ENCODE results near the gene VCL. TPM values are rescaled to one million over a fixed set of nuclear protein-coding genes. Genes with fewer than 3 reads are reported as not detected.
"Not testable (repeated sequence)": the region's sequence is repeated elsewhere in the genome, so short reads cannot be mapped to it uniquely, and the experiment has no call there.

Gene VCL
- total and polyA plus RNA-seq, 4 donors = 31.6 to 499 (median 229) TPM

GRCh38 chr10:74011017-74011416 lies 13.1 kb downstream of the VCL start:
- no peaks in the 10 kb centered on the region for H3K9me3 ChIP-seq (ENCODE audit: control insufficient read depth, low read length)
- intact Hi-C loops (cut with DNase I) = loop anchor here in 1 of 2 donors (5.0 kb wide), 1 partner anchor 71 kb away; no protein-coding TSS in a partner anchor
- no peak overlapping the region for H3K4me3 ChIP-seq (ENCODE audit: low read length in 2 of 2)
- no peak for ATAC-seq (ENCODE audit: low FRiP score)
- no peaks in the 10 kb centered on the region for H3K27me3 ChIP-seq (ENCODE audit: control insufficient read depth in 1 of 2, insufficient read depth in 2 of 2, low read length in 1 of 2)
- H3K36me3 ChIP-seq (ENCODE audit: control insufficient read depth in 1 of 2, insufficient read depth in 2 of 2, low read length in 1 of 2) = peaks cover 0 to 2% of the 10 kb centered on the region in 2 donors
- DNase-seq = no peak
- H3K4me1 ChIP-seq (ENCODE audit: control insufficient read depth in 1 of 2, insufficient read depth in 2 of 2, low read length in 2 of 2) = peaks cover 3% of the 10 kb centered on the region in 2 donors
- 49 to 58% methylated on average over 6 of the region's 6 CpGs for WGBS, 2 donors
- H3K27ac ChIP-seq (ENCODE audit: low read depth in 1 of 2, low read length in 2 of 2) = peak overlapping the region; percentile 33 to 43

GRCh38 chr10:74011770-74012169 lies 13.9 kb downstream of the VCL start:
- Histone ChIP-seq H3K36me3 (ENCODE audit: control insufficient read depth in 1 of 2, insufficient read depth in 2 of 2, low read length in 1 of 2) (peaks cover 0 to 2% of the 10 kb centered on the region in 2 donors), H3K9me3 (ENCODE audit: control insufficient read depth, low read length) (no peaks in the 10 kb centered on the region), H3K4me3 (ENCODE audit: low read length in 2 of 2) (peak overlapping the region in 1 of 2 donors; percentile 18), H3K27me3 (ENCODE audit: control insufficient read depth in 1 of 2, insufficient read depth in 2 of 2, low read length in 1 of 2) (no peaks in the 10 kb centered on the region), H3K4me1 (ENCODE audit: control insufficient read depth in 1 of 2, insufficient read depth in 2 of 2, low read length in 2 of 2) (peaks cover 3 to 5% of the 10 kb centered on the region in 2 donors), H3K27ac (ENCODE audit: low read depth in 1 of 2, low read length in 2 of 2) (no peak overlapping the region)
- DNase-seq (no peak), ATAC-seq (ENCODE audit: low FRiP score) (peak; percentile 62)
- intact Hi-C loops (cut with DNase I) = loop anchor here in 1 of 2 donors (5.0 kb wide), 1 partner anchor 71 kb away; no protein-coding TSS in a partner anchor
- WGBS, 2 donors = 0 to 4% methylated on average over 1 of the region's 1 CpG

- Histone ChIP-seq H3K27ac (ENCODE audit: low read depth in 1 of 2, low read length in 2 of 2) (no peak overlapping the region), H3K4me1 (ENCODE audit: control insufficient read depth in 1 of 2, insufficient read depth in 2 of 2, low read length in 2 of 2) (peaks cover 3 to 5% of the 10 kb centered on the region in 2 donors)
These were observed 14.6 kb downstream of the VCL start for GRCh38 chr10:74012480-74012879.

GRCh38 chr10:74013004-74013403 lies 15.1 kb downstream of the VCL start:
- 5 to 11% methylated on average over 1 of the region's 1 CpG for WGBS, 2 donors
- H3K27ac ChIP-seq (ENCODE audit: low read depth in 1 of 2, low read length in 2 of 2) = no peak overlapping the region
- no peaks in the 10 kb centered on the region for H3K27me3 ChIP-seq (ENCODE audit: control insufficient read depth in 1 of 2, insufficient read depth in 2 of 2, low read length in 1 of 2)
- no peak for ATAC-seq (ENCODE audit: low FRiP score)
- H3K36me3 ChIP-seq (ENCODE audit: control insufficient read depth in 1 of 2, insufficient read depth in 2 of 2, low read length in 1 of 2) = no peaks in the 10 kb centered on the region
- peaks cover 3 to 5% of the 10 kb centered on the region in 2 donors for H3K4me1 ChIP-seq (ENCODE audit: control insufficient read depth in 1 of 2, insufficient read depth in 2 of 2, low read length in 2 of 2)
- H3K4me3 ChIP-seq (ENCODE audit: low read length in 2 of 2) = no peak overlapping the region
- intact Hi-C loops (cut with DNase I) = loop anchor here in 1 of 2 donors (5.0 kb wide), 1 partner anchor 69 kb away; no protein-coding TSS in a partner anchor
- no peaks in the 10 kb centered on the region for H3K9me3 ChIP-seq (ENCODE audit: control insufficient read depth, low read length)
- DNase-seq = no peak

More at GRCh38 chr10:74012480-74012879, 14.6 kb downstream of the VCL start:
- no peak overlapping the region for H3K4me3 ChIP-seq (ENCODE audit: low read length in 2 of 2)
- WGBS, 2 donors = 41 to 52% methylated on average over 2 of the region's 2 CpGs
- DNase-seq (no peak), ATAC-seq (ENCODE audit: low FRiP score) (no peak)
- no peaks in the 10 kb centered on the region for H3K36me3 ChIP-seq (ENCODE audit: control insufficient read depth in 1 of 2, insufficient read depth in 2 of 2, low read length in 1 of 2)
- no peaks in the 10 kb centered on the region for H3K9me3 ChIP-seq (ENCODE audit: control insufficient read depth, low read length)
- H3K27me3 ChIP-seq (ENCODE audit: control insufficient read depth in 1 of 2, insufficient read depth in 2 of 2, low read length in 1 of 2) = no peaks in the 10 kb centered on the region
- intact Hi-C loops (cut with DNase I) = loop anchor here in 1 of 2 donors (5.0 kb wide), 1 partner anchor 70 kb away; no protein-coding TSS in a partner anchor

- not testable (repeated sequence) for H3K4me3 ChIP-seq (ENCODE audit: low read length in 2 of 2); H3K36me3 ChIP-seq (ENCODE audit: control insufficient read depth in 1 of 2, insufficient read depth in 2 of 2, low read length in 1 of 2); DNase-seq; H3K27me3 ChIP-seq (ENCODE audit: control insufficient read depth in 1 of 2, insufficient read depth in 2 of 2, low read length in 1 of 2); ATAC-seq (ENCODE audit: low FRiP score); H3K9me3 ChIP-seq (ENCODE audit: control insufficient read depth, low read length); H3K4me1 ChIP-seq (ENCODE audit: control insufficient read depth in 1 of 2, insufficient read depth in 2 of 2, low read length in 2 of 2); H3K27ac ChIP-seq (ENCODE audit: low read depth in 1 of 2, low read length in 2 of 2)
- 52 to 58% methylated on average over 3 of the region's 3 CpGs for WGBS, 2 donors
- intact Hi-C loops (cut with DNase I) = loop anchor here in 1 of 2 donors (5.0 kb wide), 1 partner anchor 68 kb away; no protein-coding TSS in a partner anchor
These were observed 16.7 kb downstream of the VCL start for GRCh38 chr10:74014574-74014973.

GRCh38 chr10:74018241-74018640 lies 20.3 kb downstream of the VCL start:
- WGBS, 2 donors = 7% methylated on average over 2 of the region's 2 CpGs
- no peak for DNase-seq
- no peak for ATAC-seq (ENCODE audit: low FRiP score)
- peaks cover 4 to 16% of the 10 kb centered on the region in 2 donors for H3K4me1 ChIP-seq (ENCODE audit: control insufficient read depth in 1 of 2, insufficient read depth in 2 of 2, low read length in 2 of 2)
- no peaks in the 10 kb centered on the region for H3K36me3 ChIP-seq (ENCODE audit: control insufficient read depth in 1 of 2, insufficient read depth in 2 of 2, low read length in 1 of 2)
- intact Hi-C loops (cut with DNase I) = no loop called here
- no peak overlapping the region for H3K4me3 ChIP-seq (ENCODE audit: low read length in 2 of 2)
- H3K9me3 ChIP-seq (ENCODE audit: control insufficient read depth, low read length) = no peaks in the 10 kb centered on the region
- peak overlapping the region in 1 of 2 donors; percentile 2 for H3K27ac ChIP-seq (ENCODE audit: low read depth in 1 of 2, low read length in 2 of 2)
- H3K27me3 ChIP-seq (ENCODE audit: control insufficient read depth in 1 of 2, insufficient read depth in 2 of 2, low read length in 1 of 2) = no peaks in the 10 kb centered on the region

- no peak overlapping the region for H3K27ac ChIP-seq (ENCODE audit: low read depth in 1 of 2, low read length in 2 of 2)
- WGBS, 2 donors = 7 to 8% methylated on average over 4 of the region's 4 CpGs
- H3K9me3 ChIP-seq (ENCODE audit: control insufficient read depth, low read length) = no peaks in the 10 kb centered on the region
- peaks cover 9 to 19% of the 10 kb centered on the region in 2 donors for H3K4me1 ChIP-seq (ENCODE audit: control insufficient read depth in 1 of 2, insufficient read depth in 2 of 2, low read length in 2 of 2)
- H3K36me3 ChIP-seq (ENCODE audit: control insufficient read depth in 1 of 2, insufficient read depth in 2 of 2, low read length in 1 of 2) = no peaks in the 10 kb centered on the region
- DNase-seq (no peak), ATAC-seq (ENCODE audit: low FRiP score) (no peak)
- intact Hi-C loops (cut with DNase I) = loop anchor here in 1 of 2 donors (5.0 kb wide), 1 partner anchor 46 kb away; no protein-coding TSS in a partner anchor
- H3K27me3 ChIP-seq (ENCODE audit: control insufficient read depth in 1 of 2, insufficient read depth in 2 of 2, low read length in 1 of 2) = no peaks in the 10 kb centered on the region
- no peak overlapping the region for H3K4me3 ChIP-seq (ENCODE audit: low read length in 2 of 2)
These were observed 23.5 kb downstream of the VCL start for GRCh38 chr10:74021248-74022055.

- intact Hi-C loops (cut with DNase I) = loop anchor here in 1 of 2 donors (5.0 kb wide), 1 partner anchor 44 kb away; no protein-coding TSS in a partner anchor
- no peaks in the 10 kb centered on the region for H3K27me3 ChIP-seq (ENCODE audit: control insufficient read depth in 1 of 2, insufficient read depth in 2 of 2, low read length in 1 of 2)
- H3K4me3 ChIP-seq (ENCODE audit: low read length in 2 of 2) = no peak overlapping the region
- H3K27ac ChIP-seq (ENCODE audit: low read depth in 1 of 2, low read length in 2 of 2) = no peak overlapping the region
- no peaks in the 10 kb centered on the region for H3K9me3 ChIP-seq (ENCODE audit: control insufficient read depth, low read length)
- 32 to 42% methylated on average over 5 of the region's 5 CpGs for WGBS, 2 donors
- DNase-seq (no peak), ATAC-seq (ENCODE audit: low FRiP score) (no peak)
- peaks cover 8 to 18% of the 10 kb centered on the region in 2 donors for H3K4me1 ChIP-seq (ENCODE audit: control insufficient read depth in 1 of 2, insufficient read depth in 2 of 2, low read length in 2 of 2)
- no peaks in the 10 kb centered on the region for H3K36me3 ChIP-seq (ENCODE audit: control insufficient read depth in 1 of 2, insufficient read depth in 2 of 2, low read length in 1 of 2)
These were observed 25.2 kb downstream of the VCL start for GRCh38 chr10:74022926-74023629.
